DMS79 treated with DMSO at 0.1 percent for 48 hours (cell line): Measurements from ENCODE around the gene C11orf91.
"Not testable (repeated sequence)": the region's sequence is repeated elsewhere in the genome, so short reads cannot be mapped to it uniquely, and the experiment has no call there.

Source experiments
- DNase-seq: peaks from one replicate; lab custom pipeline; 2025; lab: John Stamatoyannopoulos, UW

The C11orf91 gene

DNA sequence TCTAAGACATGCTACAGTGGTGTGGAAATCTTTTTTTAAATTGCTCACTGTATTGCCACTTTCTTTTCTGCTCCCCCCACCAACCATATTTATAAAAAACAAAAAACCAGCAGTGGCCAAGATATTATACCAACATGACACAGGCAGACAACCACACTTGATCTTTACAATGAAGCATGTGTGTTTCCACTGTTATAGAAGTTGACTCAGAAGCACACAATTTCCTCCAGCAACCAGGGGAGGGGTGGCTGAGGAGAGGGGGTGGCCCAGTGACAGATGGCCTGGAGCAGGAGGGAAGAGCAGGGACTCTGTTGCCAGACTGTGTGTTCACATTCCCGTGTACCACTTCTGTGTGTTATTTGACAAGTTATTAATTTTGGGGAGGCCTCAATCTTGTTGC, 20.8 kb upstream of the C11orf91 start:
- DNase-seq = no peak

DNA sequence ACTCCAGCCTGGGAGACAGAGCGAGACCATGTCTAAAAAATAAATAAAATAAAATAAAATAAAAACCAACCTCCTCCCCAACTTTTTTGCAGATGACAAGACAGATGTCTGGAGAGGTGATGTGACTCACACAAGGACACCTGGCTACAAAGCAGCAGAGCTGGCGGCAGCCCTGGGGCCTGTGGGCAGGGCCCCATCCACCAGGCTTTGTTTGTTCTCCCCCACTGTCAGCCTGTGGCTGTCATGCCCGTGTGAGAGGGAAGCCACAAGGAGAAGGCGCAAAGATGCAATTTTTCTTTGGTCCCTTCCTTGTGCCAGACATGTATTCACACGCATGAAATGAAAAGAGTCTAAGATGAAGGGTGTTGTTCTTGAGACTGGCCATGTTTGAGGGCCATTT, 19.0 kb upstream of the C11orf91 start:
- DNase-seq = no peak

DNA sequence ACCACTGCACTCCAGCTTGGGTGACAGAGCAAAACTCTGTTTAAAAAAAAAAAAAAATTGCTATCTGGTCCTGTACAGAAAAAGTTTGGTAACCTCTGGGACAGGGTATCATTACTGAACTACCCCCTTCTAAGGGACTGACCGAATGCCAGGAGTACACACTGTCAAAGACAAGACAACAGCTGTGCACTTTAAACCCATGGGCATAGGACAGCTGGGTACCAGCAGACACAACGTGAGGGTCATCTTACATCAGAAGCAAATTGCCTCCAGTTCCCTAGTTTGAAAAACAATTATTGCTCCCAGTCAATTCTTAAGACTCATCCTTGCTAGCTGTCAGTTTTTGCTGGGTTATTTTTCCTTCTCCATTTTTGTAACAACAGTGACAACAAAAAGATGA, 17.8 kb upstream of the C11orf91 start:
- no peak for DNase-seq

- DNase-seq = no peak
These were observed 15.6 kb upstream of the C11orf91 start for GRCh38 chr11:33716243-33716642.

DNA sequence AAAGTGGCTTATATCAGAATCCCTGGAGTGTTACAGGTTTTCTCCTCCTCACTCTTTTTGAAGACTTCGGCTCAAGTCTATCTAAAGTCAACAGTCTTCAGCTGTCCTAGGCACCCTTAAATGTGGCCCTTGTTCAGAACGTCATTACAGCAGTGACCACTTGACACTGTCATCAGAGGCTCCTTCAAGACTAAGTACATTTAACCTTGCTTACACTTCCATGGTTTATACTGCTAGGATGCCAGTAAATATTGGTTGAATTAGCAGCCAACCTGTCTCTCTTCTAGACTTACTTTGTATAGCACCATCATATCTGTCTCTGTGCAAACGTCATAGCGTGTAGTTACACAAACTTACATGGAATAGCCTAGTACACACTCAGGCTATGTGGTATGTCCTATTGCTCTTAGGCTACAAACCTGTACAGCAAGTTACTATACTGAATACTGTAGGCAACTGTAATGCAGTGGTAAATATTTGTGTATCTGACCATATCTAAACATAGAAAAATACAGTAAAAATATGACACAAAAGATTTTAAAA, 13.3 kb upstream of the C11orf91 start:
- no peak for DNase-seq

DNA sequence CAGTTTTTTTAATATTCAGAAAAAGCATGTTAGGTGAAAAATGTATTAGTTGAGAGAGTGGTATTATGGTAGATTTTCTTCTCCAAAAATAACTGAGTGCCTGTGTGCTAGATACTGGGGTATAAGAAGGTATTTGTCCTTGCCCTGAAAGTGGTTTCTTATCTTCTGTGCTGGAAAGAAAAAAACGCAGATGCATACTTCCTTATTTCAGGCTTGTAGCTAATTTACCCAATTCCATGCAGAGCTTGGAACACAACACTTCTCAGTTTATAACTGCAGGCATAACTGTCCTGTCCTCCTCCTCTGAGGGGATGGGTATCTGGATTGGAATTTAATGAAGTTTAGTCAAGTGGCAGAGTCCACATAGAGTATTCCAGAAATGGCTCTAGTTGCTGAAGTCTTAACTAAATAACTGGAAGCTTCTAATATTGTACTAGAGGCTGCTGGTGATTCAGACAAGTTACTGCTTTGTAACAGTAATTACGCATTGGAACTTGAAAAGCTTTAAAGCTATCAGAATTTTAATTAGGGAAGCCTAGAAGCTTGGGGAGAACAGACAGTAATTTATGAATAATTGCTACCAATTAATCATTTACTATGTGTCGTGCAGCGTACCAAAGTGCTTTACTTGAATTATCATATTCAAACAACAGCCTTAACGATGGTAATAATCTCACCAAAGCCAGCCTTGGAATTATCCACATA, 12.7 kb upstream of the C11orf91 start:
- no peak for DNase-seq

DNA sequence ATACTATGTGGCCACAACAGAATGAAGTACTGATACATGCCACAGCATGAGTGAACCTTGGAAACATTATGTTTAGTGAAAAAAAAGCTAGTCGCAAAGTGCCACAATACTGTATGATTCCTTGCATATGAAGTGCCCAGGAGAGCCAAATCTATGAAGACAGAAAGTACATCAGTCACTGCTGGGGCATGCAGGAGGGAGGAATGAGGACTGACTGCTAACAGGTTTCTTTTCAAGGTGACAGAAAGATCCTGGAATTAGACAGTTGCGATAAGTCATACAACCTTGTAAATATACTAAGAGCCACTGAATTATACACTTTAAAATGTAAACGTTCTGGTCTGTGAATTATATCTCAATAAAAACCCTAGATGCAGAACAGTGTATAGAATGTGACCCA, 11.8 kb upstream of the C11orf91 start:
- DNase-seq = no peak

- DNase-seq = no peak
These were observed 8.8 kb upstream of the C11orf91 start for GRCh38 chr11:33709466-33709865.

DNA sequence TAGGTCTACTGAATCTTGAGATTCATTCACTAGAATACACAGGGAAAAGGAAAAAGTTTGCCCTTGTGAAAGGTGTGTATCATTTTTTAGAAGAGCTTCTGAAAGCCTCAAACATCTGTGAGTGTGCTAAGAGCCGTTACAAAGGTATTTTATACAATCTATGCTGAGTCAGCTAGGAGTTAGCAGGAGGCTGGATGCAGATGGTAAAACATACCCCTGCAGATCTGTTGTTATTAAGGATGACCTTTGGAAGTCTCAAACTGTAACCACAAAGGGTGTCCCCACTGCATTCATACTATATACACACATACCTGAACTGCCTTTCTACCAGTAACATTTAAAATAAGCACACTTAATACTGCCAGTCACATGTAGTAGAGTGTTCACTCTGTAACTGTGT, 8.4 kb upstream of the C11orf91 start:
- DNase-seq = no peak

DNA sequence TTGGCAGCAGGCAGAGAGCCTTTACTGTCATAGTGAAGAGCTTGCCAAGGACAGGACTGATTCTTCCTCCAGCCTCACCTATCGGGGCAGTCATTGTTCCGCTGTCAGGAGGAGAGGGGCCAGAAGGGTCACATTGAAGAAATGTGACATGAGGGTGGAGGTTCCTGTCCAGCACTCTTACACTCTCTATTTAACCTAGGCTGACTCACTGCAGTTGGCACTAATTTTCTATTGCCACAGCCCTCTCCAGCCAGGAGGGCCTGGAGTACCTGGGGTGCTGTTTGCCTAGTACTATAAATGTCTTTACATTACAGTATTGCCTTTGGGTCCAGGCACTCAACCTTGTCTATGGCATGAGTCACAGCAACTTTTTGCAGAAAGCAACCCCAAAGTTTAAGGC, 7.2 kb upstream of the C11orf91 start:
- DNase-seq = not testable (repeated sequence)

DNA sequence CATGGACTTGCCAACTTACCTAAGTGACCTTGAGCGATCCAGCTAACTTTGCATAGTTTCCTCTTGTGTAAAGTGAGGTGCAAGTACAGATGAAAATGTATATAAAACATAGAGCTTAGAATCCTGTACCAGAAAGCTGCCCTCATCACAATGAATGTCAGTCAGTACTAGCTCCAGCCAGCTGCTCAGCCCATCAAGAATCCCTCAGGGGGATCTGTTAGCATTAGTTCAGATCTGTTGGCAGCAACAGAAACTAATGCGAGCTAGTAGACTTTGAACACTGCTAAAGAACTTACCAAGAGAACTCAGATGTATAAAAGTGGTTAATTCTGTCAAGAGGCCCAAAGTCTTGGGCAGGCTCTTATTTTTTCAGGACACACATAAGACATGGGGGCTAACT, 6.3 kb upstream of the C11orf91 start:
- DNase-seq = no peak

- no peak for DNase-seq
These were observed 5.9 kb upstream of the C11orf91 start for GRCh38 chr11:33706546-33706945.

- DNase-seq = no peak
These were observed 3.8 kb upstream of the C11orf91 start for GRCh38 chr11:33704240-33705002.

DNA sequence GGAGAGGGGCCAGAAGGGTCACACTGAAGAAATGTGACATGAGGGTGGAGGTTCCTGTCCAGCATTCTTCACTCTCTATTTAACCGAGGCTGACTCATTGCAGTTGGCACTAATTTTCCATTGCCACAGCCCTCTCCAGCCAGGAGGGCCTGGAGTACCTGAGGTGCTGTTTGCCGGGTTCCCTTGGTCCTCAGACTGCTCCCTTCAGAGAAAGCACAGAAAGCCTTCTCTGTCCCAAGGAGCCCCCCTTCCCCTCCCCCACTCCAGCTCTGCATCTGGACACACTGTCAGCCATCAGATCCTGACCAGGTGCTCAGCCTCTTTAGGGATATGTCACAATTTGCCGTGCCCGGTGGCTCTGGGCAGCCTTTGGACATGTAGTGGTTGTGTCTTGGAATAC, 3.2 kb upstream of the C11orf91 start:
- no peak for DNase-seq

- DNase-seq = no peak
These were observed 2.6 kb upstream of the C11orf91 start for GRCh38 chr11:33703234-33703633.

DNA sequence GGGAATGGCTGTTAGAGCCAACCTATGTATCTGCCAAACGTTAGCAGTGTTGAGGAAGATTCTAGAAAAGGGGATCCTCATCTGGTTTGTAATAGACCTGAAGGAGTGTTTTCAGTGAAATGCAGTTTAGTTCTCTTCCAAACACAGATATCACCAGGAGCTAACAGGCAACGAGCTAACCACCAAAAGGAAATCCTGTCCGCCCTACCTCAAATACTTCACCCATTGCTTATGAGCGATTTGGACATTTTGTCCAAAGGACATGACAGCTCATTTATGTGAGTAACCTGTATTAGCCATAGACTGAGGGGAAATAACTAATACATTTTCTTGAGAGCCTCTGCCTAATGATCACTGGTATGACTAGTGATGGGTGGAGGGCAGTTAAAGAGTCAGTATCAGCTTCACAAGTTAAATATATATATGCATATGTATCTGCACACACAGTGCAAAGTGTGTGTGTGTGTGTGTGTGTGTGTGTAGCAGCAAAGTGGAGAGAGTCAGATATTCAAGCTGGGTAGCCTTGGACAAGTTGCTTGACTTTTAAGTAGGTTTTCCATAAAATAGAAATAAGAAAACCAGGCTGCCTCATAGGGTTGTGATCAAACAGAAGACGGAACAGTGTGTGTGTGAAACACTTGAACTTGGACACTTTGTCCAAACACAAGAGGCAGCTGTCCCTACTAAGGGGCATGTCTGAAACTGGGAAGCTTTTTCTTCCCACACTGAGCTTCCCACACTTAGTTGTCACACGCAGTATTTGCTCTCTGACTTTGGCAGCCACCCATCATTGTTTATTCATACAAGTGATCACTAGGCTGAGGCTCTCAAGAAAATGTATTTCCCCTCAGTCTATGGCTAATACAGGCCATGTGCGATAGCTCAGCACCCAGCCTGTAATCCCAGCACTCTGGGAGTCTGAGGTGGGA, 940 bp upstream of the C11orf91 start:
- DNase-seq = peak; percentile 54

DNA sequence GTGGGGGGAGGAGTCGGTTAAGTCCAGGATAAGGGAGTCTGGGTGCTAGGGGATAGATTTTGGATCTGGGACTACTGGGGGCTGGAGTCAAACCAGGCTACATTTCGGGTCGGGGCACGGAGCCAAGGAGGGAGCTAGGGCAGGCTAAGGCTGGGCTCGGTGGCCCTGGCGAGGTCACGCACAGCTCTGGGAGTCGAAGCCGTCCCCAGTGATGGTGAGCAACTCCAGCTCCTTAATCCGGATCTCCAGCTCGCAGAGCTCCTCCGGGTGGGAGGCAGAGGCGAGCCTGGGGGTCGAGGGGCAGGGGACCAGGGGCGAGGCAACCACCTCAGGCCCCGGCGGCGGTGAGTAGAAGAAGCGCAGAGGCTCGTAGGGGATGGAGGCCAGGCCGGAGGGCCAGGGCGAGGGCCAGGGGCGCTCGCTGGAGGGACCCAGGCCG, 544 bp downstream of the C11orf91 start:
- DNase-seq = no peak

DNA sequence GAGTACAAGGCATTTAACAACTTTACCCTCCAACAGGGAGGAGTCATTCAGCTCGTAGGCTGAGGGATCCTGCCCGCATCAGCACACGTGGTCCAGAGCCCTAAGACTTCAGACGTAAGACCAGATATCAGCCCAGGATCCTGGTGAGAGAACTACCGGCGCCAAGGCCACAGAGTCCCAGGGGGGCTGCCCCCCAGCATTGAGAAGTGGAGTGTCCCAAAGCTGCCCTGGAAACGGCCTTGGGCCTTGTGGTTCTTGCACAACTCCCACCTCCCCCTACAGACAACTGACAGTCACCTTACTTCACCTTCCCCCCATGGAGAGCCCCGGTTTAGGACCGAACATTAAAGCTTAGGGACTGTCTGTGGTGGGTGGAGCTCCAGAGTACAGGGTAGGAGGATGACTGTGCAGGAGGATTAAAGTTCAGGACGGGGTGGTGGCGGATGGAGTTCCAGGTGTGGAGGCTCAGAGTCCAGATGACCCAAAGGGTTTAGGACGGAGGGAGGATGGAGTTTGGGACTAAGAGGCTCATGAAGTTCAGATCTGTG, 1.0 kb downstream of the C11orf91 start:
- no peak for DNase-seq

DNA sequence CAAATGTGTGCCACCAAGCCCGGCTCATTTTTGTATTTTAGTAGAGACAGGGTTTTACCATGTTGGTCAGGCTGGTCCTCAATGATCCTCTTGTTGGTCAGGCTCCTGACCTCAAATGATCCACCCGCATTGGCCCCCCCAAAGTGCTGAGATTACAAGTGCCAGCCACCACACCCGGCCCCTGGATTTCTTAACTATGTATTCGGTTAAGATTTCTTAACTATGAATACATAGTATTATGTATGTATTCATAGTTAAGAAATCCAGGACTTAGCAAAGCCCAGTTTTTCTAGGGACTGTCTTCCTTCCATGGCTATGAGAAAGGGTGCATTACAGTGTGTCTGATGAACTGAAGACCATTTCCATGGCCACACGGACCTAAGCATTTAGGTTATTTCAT, 1.7 kb downstream of the C11orf91 start:
- no peak for DNase-seq

DNA sequence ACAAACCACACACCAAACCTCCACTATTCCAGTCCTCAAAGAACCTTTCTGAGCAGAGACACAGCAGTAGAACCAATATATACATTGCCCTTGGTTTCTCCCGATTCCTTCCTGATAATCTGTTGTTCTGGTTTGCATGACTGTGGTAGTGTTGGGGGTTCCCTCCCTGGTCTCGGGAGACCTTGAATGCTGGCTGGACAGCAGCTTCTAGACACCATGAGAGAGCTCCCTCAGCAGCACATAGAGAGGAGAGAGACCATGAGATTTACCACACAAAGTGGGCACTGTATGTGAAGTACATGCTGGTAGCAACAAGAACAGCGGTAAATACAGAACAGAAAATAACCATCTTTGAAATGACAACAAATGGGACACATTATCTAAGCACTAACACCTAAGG, 2.6 kb downstream of the C11orf91 start:
- DNase-seq = no peak

GRCh38 chr11:33696931-33697638, 3.5 kb downstream of the C11orf91 start:
- DNase-seq = no peak
